Hematopoietic multipotent progenitor cell (in vitro differentiated cells): ENCODE measurements around the gene MEAF6. TPM values are rescaled to one million over a fixed set of nuclear protein-coding genes. Genes with fewer than 3 reads are reported as not detected.
"Not testable (repeated sequence)": the region's sequence is repeated elsewhere in the genome, so short reads cannot be mapped to it uniquely, and the experiment has no call there.

ENCODE experiments used
- DNase-seq, 3 donors: peaks; one replicate each; pipeline ENCODE4 v3.0.0-alpha.2; 2011 to 2015; ENCODE audit warnings: low read depth in 2 of 3, low spot score in 2 of 3
- total RNA-seq: library from RNA; depleted of rRNA; stranded (reverse); fragments of >200 nt; gene quantifications from one replicate; pipeline ENCODE4 v1.2.3, GENCODE V29; 2012

MEAF6 gene
- 31.0 TPM for total RNA-seq

DNA sequence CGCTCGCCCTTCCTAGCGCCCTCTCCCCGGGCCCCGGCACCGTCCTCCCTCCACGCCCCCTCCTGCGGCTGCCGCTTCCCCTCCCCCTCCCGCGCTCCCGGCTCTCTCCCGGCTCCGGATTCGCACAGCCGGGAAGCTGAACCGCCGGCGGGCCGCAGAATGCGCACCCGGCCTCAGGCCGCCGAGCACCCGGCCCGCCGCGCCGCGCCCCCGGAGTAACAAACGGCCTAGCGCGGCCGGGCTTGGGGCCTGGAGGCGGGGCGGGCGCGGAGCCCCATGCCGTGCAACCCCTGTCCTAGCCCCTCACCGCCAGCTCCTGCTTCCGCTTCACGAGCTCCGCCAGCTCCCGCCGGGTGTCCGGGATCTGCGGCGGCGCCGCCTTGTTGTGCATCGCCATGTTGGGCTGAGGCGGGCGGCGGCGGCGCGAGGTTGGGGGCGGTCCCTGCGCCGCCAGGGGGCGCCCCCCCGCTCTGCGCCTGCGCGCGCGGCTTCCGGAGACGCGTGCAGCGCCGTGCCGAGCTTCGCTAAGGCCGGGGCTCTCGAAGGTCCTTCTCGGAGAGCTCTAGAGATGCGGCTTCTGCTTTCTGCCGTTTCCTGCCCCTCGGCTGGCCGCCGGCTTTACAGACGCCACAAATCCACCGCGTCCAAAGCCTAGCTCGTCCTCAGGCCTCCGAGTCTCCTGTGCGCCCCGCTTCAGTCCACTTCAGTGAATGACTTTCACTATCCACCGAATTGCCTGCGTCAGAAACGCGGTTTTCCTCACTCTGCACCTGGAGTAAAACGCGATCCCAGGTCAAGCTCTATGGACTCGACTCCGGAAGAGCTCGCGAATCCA lies at the start of gene MEAF6:
Gene MEAF6, minus strand, starts transcription at position 417 of the 835 bp plus-strand sequence. Its CDS starts 20 bp downstream, at position 397.
- peak; percentile 84 to 87 (median 86) for DNase-seq

- DNase-seq = no peak
These were observed 48.4 kb upstream of the MEAF6 start for GRCh38 chr1:37562984-37563383.

DNA sequence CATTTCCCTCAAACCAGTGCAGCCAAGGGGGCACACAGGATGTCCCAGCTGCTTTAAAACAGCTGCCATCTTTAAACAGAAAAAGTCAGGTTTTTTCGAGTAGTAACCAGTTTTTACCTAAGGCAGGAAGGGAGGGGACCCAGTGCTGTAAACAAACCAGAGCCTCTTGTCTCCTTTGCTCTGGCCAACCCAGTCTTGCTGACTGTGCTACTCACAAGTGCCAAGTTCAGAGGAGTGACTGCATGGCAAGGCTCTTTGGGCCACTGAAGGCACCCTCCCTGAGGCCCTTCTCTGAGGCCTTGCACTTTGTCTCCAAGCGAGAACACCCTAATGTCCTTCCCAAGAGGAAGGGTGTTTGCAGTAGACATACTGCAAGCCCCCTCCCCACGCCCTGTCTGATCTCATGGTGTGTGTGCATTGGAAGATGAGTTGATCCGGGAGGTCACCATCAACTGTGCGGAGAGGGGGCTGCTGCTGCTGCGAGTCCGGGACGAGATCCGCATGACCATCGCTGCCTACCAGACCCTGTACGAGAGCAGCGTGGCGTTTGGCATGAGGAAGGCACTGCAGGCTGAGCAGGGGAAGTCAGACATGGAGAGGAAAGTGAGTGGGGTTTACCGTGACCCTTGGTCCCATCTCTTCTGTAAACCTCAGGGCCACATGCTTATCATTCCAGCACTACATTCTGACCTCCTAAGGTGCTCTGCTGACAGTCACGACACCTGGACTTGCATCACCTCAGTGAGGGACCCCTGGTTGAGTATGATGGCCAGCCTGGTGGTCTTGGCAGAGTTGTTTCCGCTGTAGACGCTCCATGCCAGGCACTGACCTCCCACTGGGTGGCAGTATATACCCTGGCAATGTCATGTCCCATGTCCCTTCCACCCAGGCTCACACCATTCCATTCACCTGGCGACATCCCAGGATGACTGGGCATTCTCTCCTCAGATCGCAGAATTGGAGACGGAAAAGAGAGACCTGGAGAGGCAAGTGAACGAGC lies 46.9 kb upstream of the MEAF6 start:
- peak in 1 of 3 donors; percentile 21 for DNase-seq

- DNase-seq = no peak
These were observed 46.0 kb upstream of the MEAF6 start for GRCh38 chr1:37560401-37561132.

GRCh38 chr1:37559957-37560379 lies 45.4 kb upstream of the MEAF6 start:
- DNase-seq = peak in 2 of 3 donors; percentile 5 to 18

GRCh38 chr1:37559080-37559479 lies 44.5 kb upstream of the MEAF6 start:
- DNase-seq = no peak

DNA sequence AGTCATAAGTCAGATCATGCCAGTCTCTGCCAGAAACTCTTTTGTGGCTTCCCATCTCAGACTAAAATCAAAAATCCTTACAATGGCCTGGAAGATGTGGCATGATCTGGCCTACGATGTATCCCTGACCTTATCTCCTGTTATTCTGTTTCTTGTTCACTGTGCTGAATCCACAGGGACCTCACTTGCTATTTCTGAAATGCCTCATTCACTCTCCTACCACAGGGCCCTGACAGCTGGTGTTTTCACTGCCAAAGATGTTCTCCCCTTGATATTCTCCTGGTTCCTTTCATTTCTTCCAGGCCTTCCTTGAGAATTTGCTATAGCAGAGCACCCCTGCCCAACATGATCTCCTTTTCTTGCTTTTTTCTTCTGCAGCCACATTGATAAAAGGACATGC lies 43.8 kb upstream of the MEAF6 start:
- no peak for DNase-seq

GRCh38 chr1:37557402-37557801 lies 42.8 kb upstream of the MEAF6 start:
- no peak for DNase-seq

GRCh38 chr1:37556712-37557196 lies 42.2 kb upstream of the MEAF6 start, which contains the start of gene DNALI1:
DNALI1 (plus strand) TSS chr1:37556940; CDS start chr1:37556995, 55 bp downstream.
- peak in 2 of 3 donors; percentile 51 to 56 for DNase-seq

GRCh38 chr1:37553927-37554808 lies 39.6 kb upstream of the MEAF6 start, which contains the start of gene SNIP1:
SNIP1 (minus strand) TSS chr1:37554293; CDS start chr1:37554229, 64 bp downstream.
- DNase-seq = peak; percentile 69 to 94 (median 91)

- peak in 1 of 3 donors; percentile 8 for DNase-seq
These were observed 39.0 kb upstream of the MEAF6 start for GRCh38 chr1:37553598-37553926.

- DNase-seq = no peak
These were observed 34.8 kb upstream of the MEAF6 start for GRCh38 chr1:37549341-37549740.

GRCh38 chr1:37545019-37545418 lies 30.5 kb upstream of the MEAF6 start:
- no peak for DNase-seq

DNA sequence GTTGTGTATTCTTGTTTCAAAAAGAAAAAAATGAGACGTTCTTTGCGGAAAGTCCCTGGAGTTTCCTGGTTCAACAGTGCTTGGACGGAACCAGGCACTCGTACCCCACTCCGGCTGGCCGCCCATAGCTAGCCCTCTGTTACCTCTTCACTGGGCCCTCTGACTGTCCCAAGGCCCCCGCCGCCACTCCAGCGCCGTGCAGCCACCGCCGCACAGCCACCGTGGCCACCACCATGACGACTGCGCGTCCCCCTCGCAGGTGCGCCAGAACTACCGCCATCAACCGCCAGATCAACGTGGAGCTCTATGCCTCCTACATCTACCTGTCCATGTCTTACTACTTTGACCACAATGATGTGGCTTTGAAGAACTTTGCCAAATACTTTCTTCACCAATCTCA lies 30.0 kb upstream of the MEAF6 start:
- DNase-seq = no peak

GRCh38 chr1:37540036-37540785 lies 25.6 kb upstream of the MEAF6 start:
- DNase-seq = no peak

DNA sequence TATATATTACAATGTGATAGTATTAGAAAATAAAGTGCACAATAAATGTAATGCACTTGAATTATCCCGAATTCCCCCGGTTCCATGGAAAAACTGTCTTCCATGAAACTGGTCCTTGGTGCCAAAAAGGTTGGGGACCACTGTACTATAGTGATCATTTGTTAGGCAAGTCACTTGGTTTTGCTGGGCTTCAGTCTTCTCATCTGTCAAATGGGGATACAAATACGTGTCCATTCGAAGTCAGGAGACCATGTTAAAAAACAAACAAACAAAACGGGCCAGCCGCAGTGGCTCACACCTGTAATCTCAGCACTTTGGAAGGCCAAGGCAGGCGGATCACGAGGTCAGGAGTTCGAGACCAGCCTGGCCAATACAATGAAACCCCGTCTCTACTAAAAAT lies 24.6 kb upstream of the MEAF6 start:
- not testable (repeated sequence) for DNase-seq

- DNase-seq = no peak
These were observed 22.8 kb upstream of the MEAF6 start for GRCh38 chr1:37537378-37537777.

DNA sequence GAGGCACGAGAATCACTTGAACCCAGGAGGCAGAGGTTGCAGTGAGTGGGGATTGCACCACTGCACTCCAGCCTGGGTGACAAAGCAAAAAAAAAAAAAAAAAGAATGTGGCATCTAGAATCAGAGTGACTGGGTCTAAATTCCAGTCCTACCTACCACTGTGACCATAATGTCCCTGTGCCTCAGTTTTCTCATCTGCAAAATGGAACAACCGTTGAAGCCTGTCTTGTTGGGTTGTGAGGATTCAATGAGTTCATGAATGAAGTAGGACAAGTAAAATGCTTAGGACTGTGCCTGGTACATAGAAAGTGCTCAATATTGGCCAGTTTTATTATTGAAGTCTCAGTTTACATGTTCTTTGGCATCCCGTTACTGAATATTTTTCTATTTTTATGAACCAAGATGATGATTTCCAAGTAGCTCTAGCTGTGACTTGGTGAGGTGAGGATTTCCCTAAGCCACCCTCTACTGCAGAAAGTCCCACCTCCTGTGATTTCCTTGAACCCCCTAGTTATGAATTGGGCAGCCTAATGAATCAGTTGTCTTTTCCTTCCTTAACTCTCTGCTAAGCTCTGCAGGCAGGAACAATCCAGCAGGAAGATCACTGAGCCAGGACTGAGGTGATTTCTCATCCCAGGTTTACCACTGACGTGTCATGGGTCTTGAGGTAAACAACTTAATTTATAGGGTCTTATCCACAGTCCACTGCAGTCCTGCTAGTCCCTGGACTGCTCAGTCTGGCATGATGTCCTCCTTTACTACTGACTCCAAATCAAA lies 18.9 kb upstream of the MEAF6 start:
- no peak for DNase-seq
